Fibroblast of skin of abdomen (primary cell): Measurements from ENCODE around the gene KRTAP23-1. TPM values are rescaled to one million over a fixed set of nuclear protein-coding genes. Genes with fewer than 3 reads are reported as not detected.
A peak's percentile ranks its signal among the peaks of the same experiment; 100 is the strongest.

ENCODE experiments used
- DNase-seq: peaks from one replicate; pipeline ENCODE4 v3.0.0-alpha.2; 2013
- polyA plus RNA-seq, 2 experiments: library from polyadenylated mRNA; unstranded; fragments of 120-200 nt; gene quantifications; one replicate each; pipeline ENCODE4 v1.2.1, GENCODE V29; 2013; ENCODE audit not compliant: insufficient read length in 2 of 2

KRTAP23-1 gene
- polyA plus RNA-seq (2013, experiment 1 of 2; ENCODE audit: insufficient read length): not detected
- not detected for polyA plus RNA-seq (2013, experiment 2 of 2; ENCODE audit: insufficient read length)

GRCh38 chr21:30348506-30348905 lies at the start of gene KRTAP23-1:
Gene KRTAP23-1, minus strand, starts transcription at chr21:30348606. Its CDS starts 0 bp downstream, at chr21:30348606.
- no peak for DNase-seq

GRCh38 chr21:30395731-30396130 lies 47.3 kb upstream of the KRTAP23-1 start, which contains the start of gene KRTAP13-1:
Gene KRTAP13-1, plus strand, starts transcription at chr21:30396031. Its CDS starts 56 bp downstream, at chr21:30396087.
- DNase-seq: no peak

- DNase-seq: no peak
These were observed 43.2 kb upstream of the KRTAP23-1 start for GRCh38 chr21:30391492-30392025.

GRCh38 chr21:30382201-30382600 lies 33.8 kb upstream of the KRTAP23-1 start:
- no peak for DNase-seq

GRCh38 chr21:30372139-30372770 lies 23.8 kb upstream of the KRTAP23-1 start, which contains the start of gene KRTAP13-2:
Gene KRTAP13-2, minus strand, starts transcription at chr21:30372271. Its CDS starts 58 bp downstream, at chr21:30372213.
- DNase-seq: no peak

GRCh38 chr21:30355906-30356305 lies 7.5 kb upstream of the KRTAP23-1 start:
- no peak for DNase-seq

- DNase-seq: no peak
These were observed 6.1 kb upstream of the KRTAP23-1 start for GRCh38 chr21:30354308-30355005.

GRCh38 chr21:30351534-30351933 lies 3.1 kb upstream of the KRTAP23-1 start:
- DNase-seq: no peak

GRCh38 chr21:30349572-30349971 lies 1.2 kb upstream of the KRTAP23-1 start:
- no peak for DNase-seq

- DNase-seq: no peak
These were observed 3.4 kb downstream of the KRTAP23-1 start for GRCh38 chr21:30345014-30345413.

- DNase-seq: peak; percentile 15
These were observed 7.5 kb downstream of the KRTAP23-1 start for GRCh38 chr21:30340714-30341573.

- no peak for DNase-seq
These were observed 9.7 kb downstream of the KRTAP23-1 start for GRCh38 chr21:30338717-30339116.

GRCh38 chr21:30337772-30338171 lies 10.6 kb downstream of the KRTAP23-1 start:
- no peak for DNase-seq

- DNase-seq: no peak
These were observed 11.1 kb downstream of the KRTAP23-1 start, which contains the start of gene KRTAP27-1 for GRCh38 chr21:30337276-30337744. Gene KRTAP27-1, minus strand, starts transcription at chr21:30337694. Its CDS starts 26 bp downstream, at chr21:30337668.

- DNase-seq: peak; percentile 42
These were observed 11.8 kb downstream of the KRTAP23-1 start for GRCh38 chr21:30336596-30336995.

- DNase-seq: no peak
These were observed 14.7 kb downstream of the KRTAP23-1 start for GRCh38 chr21:30333736-30334135.

- DNase-seq: peak; percentile 10
These were observed 15.7 kb downstream of the KRTAP23-1 start for GRCh38 chr21:30332681-30333080.

GRCh38 chr21:30329203-30329875 lies 19.1 kb downstream of the KRTAP23-1 start:
- peak; percentile 13 for DNase-seq

GRCh38 chr21:30326390-30326789 lies 22.0 kb downstream of the KRTAP23-1 start:
- no peak for DNase-seq

GRCh38 chr21:30320215-30320614 lies 28.2 kb downstream of the KRTAP23-1 start, which contains the start of gene KRTAP26-1:
Gene KRTAP26-1, minus strand, starts transcription at chr21:30320315. Its CDS starts 280 bp downstream, at chr21:30320035.
- DNase-seq: no peak

- no peak for DNase-seq
These were observed 32.7 kb downstream of the KRTAP23-1 start for GRCh38 chr21:30315701-30316100.
